PC-9 (cell line): Measurements from ENCODE around the gene C22orf31. TPM values are rescaled to one million over a fixed set of nuclear protein-coding genes. Genes with fewer than 3 reads are reported as not detected.
"Not testable (repeated sequence)": the region's sequence is repeated elsewhere in the genome, so short reads cannot be mapped to it uniquely, and the experiment has no call there.

Experiments
- BruUV-seq: library from RNA; stranded (reverse); fragments of 400-500 nt; replicated peaks from 2 replicates; lab custom pipeline; 2021; lab: Mats Ljungman, UMichigan
- CTCF ChIA-PET: fragments of 300-600 bp; sonication (Branson Sonifier 250); formaldehyde crosslinking; loops from one replicate; lab custom pipeline; 2022; ENCODE audit warnings: antibody characterized with exemption; lab: Charles Lee
- POLR2A ChIA-PET: fragments of 300-600 bp; sonication (Branson Sonifier 250); formaldehyde crosslinking; loops from one replicate; lab custom pipeline; 2022; ENCODE audit warnings: antibody characterized with exemption; ENCODE audit not compliant: unreplicated experiment; lab: Charles Lee
- DNase-seq, 2 experiments: peaks; one replicate each; pipeline versions ENCODE4 v3.0.0 to v3.0.0-alpha.2; 2015 to 2022; ENCODE audit warnings: mixed read lengths in 1 of 2
- H2AFZ ChIP-seq: fragments of 200-600 bp; sonication (generic); 2 replicates; pipeline ENCODE4 v1.8.1; 2017; ENCODE audit warnings: antibody characterized with exemption
- H3F3A ChIP-seq: fragments of 200-600 bp; sonication (generic); 2 replicates; pipeline ENCODE4 v1.8.1; 2017; ENCODE audit warnings: antibody characterized with exemption, mild to moderate bottlenecking, low read depth; ENCODE audit not compliant: insufficient read depth
- H3K27ac ChIP-seq: fragments of 200-600 bp; sonication (generic); 2 replicates; pipeline ENCODE4 v1.6.1; 2016; ENCODE audit warnings: mixed run types
- H3K27me3 ChIP-seq: fragments of 200-600 bp; sonication (generic); 2 replicates; pipeline ENCODE4 v1.6.1; 2016; ENCODE audit warnings: low read depth, mixed run types; ENCODE audit not compliant: insufficient read depth
- H3K36me3 ChIP-seq: fragments of 200-600 bp; sonication (generic); 2 replicates; pipeline ENCODE4 v1.6.1; 2016; ENCODE audit warnings: low read depth, mixed run types
- H3K4me1 ChIP-seq: fragments of 200-600 bp; sonication (generic); replicated peaks from 2 replicates; pipeline ENCODE4 v1.6.1; 2016; ENCODE audit warnings: mixed run types; ENCODE audit not compliant: insufficient read depth
- H3K4me2 ChIP-seq: fragments of 200-600 bp; sonication (generic); 2 replicates; pipeline ENCODE4 v1.6.1; 2017; ENCODE audit warnings: mixed run types
- H3K4me3 ChIP-seq: fragments of 200-600 bp; sonication (generic); 2 replicates; pipeline ENCODE4 v1.6.1; 2016; ENCODE audit warnings: mixed run types
- H3K79me2 ChIP-seq: fragments of 200-600 bp; sonication (generic); 2 replicates; pipeline ENCODE4 v1.6.1; 2017; ENCODE audit warnings: low read depth, mixed run types
- H3K9me2 ChIP-seq: fragments of 200-600 bp; sonication (generic); 2 replicates; pipeline ENCODE4 v1.8.1; 2017; ENCODE audit warnings: mild to moderate bottlenecking; ENCODE audit not compliant: insufficient read depth
- H3K9me3 ChIP-seq: fragments of 200-600 bp; sonication (generic); 2 replicates; pipeline ENCODE4 v1.8.1; 2016; ENCODE audit warnings: low read depth; ENCODE audit not compliant: insufficient read depth
- H4K20me1 ChIP-seq: fragments of 200-600 bp; sonication (generic); 2 replicates; pipeline ENCODE4 v1.8.1; 2017; ENCODE audit not compliant: insufficient read depth
- EZH2 ChIP-seq: fragments of 200-600 bp; sonication (generic); IDR thresholded peaks from 2 replicates; pipeline ENCODE4 v1.8.0; 2017; ENCODE audit warnings: antibody characterized with exemption, low read depth
- intact Hi-C: fragments of 100-400 bp; cut with micrococcal nuclease; formaldehyde crosslinking; loops from one replicate; pipeline ENCODE4 v1.10.0; 2022; ENCODE audit not compliant: unreplicated experiment
- total RNA-seq: library from RNA; stranded (reverse); gene quantifications from 2 replicates; pipeline ENCODE4 v1.2.3, GENCODE V29; 2021
- TF ChIP-seq, protein P1 (sequence below): fragments of 200-600 bp; sonication (generic); conservative IDR thresholded peaks from 2 replicates; pipeline ENCODE4 v1.6.1; 2017; ENCODE audit warnings: mixed run types, antibody characterized with exemption, mild to moderate bottlenecking, moderate library complexity

Gene C22orf31
- total RNA-seq, 1 experiment from 2014 or later: not detected

DNA sequence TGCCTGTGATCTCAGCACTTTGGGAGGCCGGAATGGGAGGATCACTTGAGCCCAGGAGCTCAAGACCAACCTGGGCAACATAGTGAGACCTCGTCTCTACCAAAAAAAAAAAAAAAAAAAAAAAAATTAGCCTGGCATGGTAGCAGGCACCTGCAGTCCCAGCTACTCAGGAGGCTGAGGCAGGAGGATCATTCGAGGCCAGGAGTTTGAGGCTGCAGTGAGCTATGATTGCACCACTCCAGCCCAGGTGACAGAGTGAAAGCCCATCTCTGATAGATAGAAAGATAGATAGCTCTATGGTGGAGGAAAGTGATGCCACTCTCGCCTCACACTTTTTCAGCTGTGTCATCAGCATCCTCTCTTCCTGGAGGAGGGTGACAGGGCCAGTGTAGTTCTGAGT is 21.9 kb downstream of the C22orf31 start:
- BruUV-seq, H3K27ac ChIP-seq, H3K9me3 ChIP-seq, H4K20me1 ChIP-seq, H3K36me3 ChIP-seq, H3K27me3 ChIP-seq, DNase-seq, H3K79me2 ChIP-seq, H3K4me3 ChIP-seq, H3K9me2 ChIP-seq, H2AFZ ChIP-seq, H3K4me2 ChIP-seq: not testable (repeated sequence)
- CTCF ChIA-PET: interaction anchor here (0.7 to 1.1 kb wide), 4 partner anchors 47 to 209 kb away, joined by 4 to 11 read pairs (median 6); no protein-coding TSS in a partner anchor
- intact Hi-C loops: loop anchor here (1.0 to 10.0 kb wide), 4 partner anchors 115 to 439 kb away; no protein-coding TSS in a partner anchor
- H3K4me1 ChIP-seq: peaks cover 20% of the 10 kb centered on the region
- POLR2A ChIA-PET: interaction anchor here (0.5 kb wide), 1 partner anchor 88 kb away, joined by 15 read pairs; no protein-coding TSS in a partner anchor
- H3F3A ChIP-seq: peaks cover 17% of the 10 kb centered on the region

DNA sequence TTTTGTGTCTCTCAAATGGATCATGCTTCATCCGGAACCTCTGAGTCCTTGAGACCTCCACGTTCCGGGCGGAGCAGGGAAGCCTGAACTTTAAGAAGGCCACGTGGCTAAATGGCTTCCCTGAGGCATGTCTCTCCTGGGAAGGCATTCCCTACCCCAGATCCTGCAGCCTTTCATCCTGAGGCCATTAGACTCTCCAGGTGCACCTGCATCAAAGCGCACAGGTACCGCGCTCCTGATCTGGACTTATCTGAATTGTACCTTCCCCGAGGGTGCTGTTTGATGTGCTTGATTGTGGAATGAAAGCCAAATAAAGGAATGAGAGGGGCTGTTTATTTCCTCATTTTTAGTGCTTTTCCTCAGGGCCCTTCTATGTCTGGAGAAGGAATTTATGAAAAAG is 22.5 kb downstream of the C22orf31 start:
- no peak for TF ChIP-seq EZH2
- TF ChIP-seq, protein P1, sequence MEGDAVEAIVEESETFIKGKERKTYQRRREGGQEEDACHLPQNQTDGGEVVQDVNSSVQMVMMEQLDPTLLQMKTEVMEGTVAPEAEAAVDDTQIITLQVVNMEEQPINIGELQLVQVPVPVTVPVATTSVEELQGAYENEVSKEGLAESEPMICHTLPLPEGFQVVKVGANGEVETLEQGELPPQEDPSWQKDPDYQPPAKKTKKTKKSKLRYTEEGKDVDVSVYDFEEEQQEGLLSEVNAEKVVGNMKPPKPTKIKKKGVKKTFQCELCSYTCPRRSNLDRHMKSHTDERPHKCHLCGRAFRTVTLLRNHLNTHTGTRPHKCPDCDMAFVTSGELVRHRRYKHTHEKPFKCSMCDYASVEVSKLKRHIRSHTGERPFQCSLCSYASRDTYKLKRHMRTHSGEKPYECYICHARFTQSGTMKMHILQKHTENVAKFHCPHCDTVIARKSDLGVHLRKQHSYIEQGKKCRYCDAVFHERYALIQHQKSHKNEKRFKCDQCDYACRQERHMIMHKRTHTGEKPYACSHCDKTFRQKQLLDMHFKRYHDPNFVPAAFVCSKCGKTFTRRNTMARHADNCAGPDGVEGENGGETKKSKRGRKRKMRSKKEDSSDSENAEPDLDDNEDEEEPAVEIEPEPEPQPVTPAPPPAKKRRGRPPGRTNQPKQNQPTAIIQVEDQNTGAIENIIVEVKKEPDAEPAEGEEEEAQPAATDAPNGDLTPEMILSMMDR: no peak
- H3K4me2 ChIP-seq: no peak overlapping the region
- no peaks in the 10 kb centered on the region for H3K36me3 ChIP-seq
- H3K9me2 ChIP-seq: no peaks in the 10 kb centered on the region
- no peak for DNase-seq
- no peak overlapping the region for H3K27ac ChIP-seq
- intact Hi-C loops: no loop called here
- no peak overlapping the region for H3K4me3 ChIP-seq
- POLR2A ChIA-PET: interaction anchor here (0.5 kb wide), 1 partner anchor 87 kb away, joined by 15 read pairs; no protein-coding TSS in a partner anchor
- peaks cover 15% of the 10 kb centered on the region for H3K4me1 ChIP-seq
- no peak overlapping the region for H2AFZ ChIP-seq
- BruUV-seq: no TSS peak
- H4K20me1 ChIP-seq: peaks cover 3% of the 10 kb centered on the region; the same call in 1 of the 2 replicates
- H3K9me3 ChIP-seq: no peaks in the 10 kb centered on the region
- H3K79me2 ChIP-seq: peaks cover 5% of the 10 kb centered on the region; the same call in 1 of the 2 replicates
- CTCF ChIA-PET: interaction anchor here (0.7 to 1.1 kb wide), 4 partner anchors 47 to 209 kb away, joined by 4 to 11 read pairs (median 6); no protein-coding TSS in a partner anchor
- H3K27me3 ChIP-seq: no peaks in the 10 kb centered on the region
- peaks cover 12% of the 10 kb centered on the region for H3F3A ChIP-seq

DNA sequence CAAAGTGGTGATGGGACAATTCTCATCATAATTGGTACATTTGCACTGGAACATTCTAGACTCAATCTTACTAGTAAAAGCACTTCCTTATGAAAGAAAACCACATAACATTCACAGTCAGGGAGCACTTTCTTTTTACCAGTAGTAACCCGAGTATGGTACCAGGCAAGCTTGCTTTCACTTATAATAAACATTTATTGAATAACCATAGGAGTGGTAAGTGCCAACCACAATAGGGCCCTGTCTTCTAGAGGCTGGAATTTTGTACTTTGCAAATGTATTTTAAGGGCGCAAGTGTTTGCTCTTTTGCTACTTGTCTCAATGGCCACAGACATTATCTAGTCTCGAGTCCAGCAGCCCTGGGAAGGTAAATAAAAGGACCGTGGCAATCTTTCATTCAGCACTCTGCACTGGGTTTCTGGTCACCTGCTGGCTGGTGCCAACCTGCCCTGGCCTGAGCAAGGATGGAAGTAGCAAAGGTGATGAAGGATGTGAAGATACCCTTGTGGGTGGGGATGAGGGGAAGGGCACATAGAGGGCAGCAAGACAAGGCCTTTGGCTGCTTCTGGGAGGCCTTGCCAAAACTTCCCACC is 24.2 kb downstream of the C22orf31 start:
- H3K79me2 ChIP-seq: peaks cover 18% of the 10 kb centered on the region; the same call in 1 of the 2 replicates
- no peaks in the 10 kb centered on the region for H3K27me3 ChIP-seq
- ChIA-PET CTCF (no interaction called here), POLR2A (no interaction called here)
- H3F3A ChIP-seq: peaks cover 10% of the 10 kb centered on the region
- H3K27ac ChIP-seq: no peak overlapping the region
- H4K20me1 ChIP-seq: no peaks in the 10 kb centered on the region
- no peaks in the 10 kb centered on the region for H3K36me3 ChIP-seq
- H3K4me3 ChIP-seq: no peak overlapping the region
- H2AFZ ChIP-seq: no peak overlapping the region
- TF ChIP-seq EZH2: no peak
- TF ChIP-seq, protein P1: no peak
- no peak for DNase-seq
- no peaks in the 10 kb centered on the region for H3K9me3 ChIP-seq
- no peaks in the 10 kb centered on the region for H3K9me2 ChIP-seq
- no peak overlapping the region for H3K4me2 ChIP-seq
- peaks cover 15% of the 10 kb centered on the region for H3K4me1 ChIP-seq
- intact Hi-C loops: no loop called here
- BruUV-seq: no TSS peak
